IMR-90 (cell line): ENCODE data around the gene TMEM140. TPM values are rescaled to one million over a fixed set of nuclear protein-coding genes. Genes with fewer than 3 reads are reported as not detected.

Experiments
- ATAC-seq: fragments of 200-7000 bp; cut with Tn5 transposase; 2 replicates; pipeline ENCODE4 v1.9.1; 2020; ENCODE audit warnings: low read depth, mild to moderate bottlenecking, moderate library complexity
- BruUV-seq: library from RNA; stranded (reverse); fragments of 400-500 nt; replicated peaks from 2 replicates; lab custom pipeline; 2021; lab: Mats Ljungman, UMichigan
- CTCF ChIA-PET: fragments of 300-600 bp; formaldehyde crosslinking; extraction: SDS; loops from one replicate; lab custom pipeline; 2021; ENCODE audit warnings: antibody characterized with exemption; lab: Yijun Ruan, JAX
- POLR2A ChIA-PET: fragments of 300-600 bp; sonication (Branson Sonifier 250); formaldehyde crosslinking; loops from one replicate; lab custom pipeline; 2022; ENCODE audit warnings: antibody characterized with exemption; ENCODE audit not compliant: unreplicated experiment; lab: Charles Lee
- DNase-seq: peaks from one replicate; pipeline ENCODE4 v3.0.0; 2013
- H2AFZ ChIP-seq: replicated peaks from 2 replicates; pipeline ENCODE3; 2013; ENCODE audit warnings: low read length, mild to moderate bottlenecking; ENCODE audit not compliant: poor library complexity
- H2AK5ac ChIP-seq: 2 replicates; pipeline ENCODE4 v1.6.1; 2013; ENCODE audit warnings: low read depth, low read length, inconsistent platforms
- H2AK9ac ChIP-seq: replicated peaks from 2 replicates; pipeline ENCODE3; 2013; ENCODE audit warnings: mild to moderate bottlenecking, low read depth, low read length, moderate library complexity; ENCODE audit not compliant: poor library complexity
- H2BK120ac ChIP-seq: 2 replicates; pipeline ENCODE4 v1.6.1; 2013; ENCODE audit warnings: low read depth, low read length, inconsistent platforms
- H2BK15ac ChIP-seq: 3 replicates; pipeline ENCODE4 v1.6.1; 2013; ENCODE audit warnings: low read depth, low read length, inconsistent platforms
- H2BK20ac ChIP-seq: 2 replicates; pipeline ENCODE4 v1.6.1; 2013; ENCODE audit warnings: low read depth, mild to moderate bottlenecking, inconsistent platforms, low read length, moderate library complexity
- H2BK5ac ChIP-seq: 2 replicates; pipeline ENCODE4 v1.6.1; 2013; ENCODE audit warnings: mild to moderate bottlenecking, low read depth, low read length, inconsistent platforms; ENCODE audit not compliant: poor library complexity, severe bottlenecking
- H3K14ac ChIP-seq: replicated peaks from 2 replicates; pipeline ENCODE4 v1.6.1; 2013; ENCODE audit warnings: low read depth, low read length, inconsistent platforms
- H3K18ac ChIP-seq: 2 replicates; pipeline ENCODE4 v1.6.1; 2013; ENCODE audit warnings: low read depth, low read length, control low read depth
- H3K23ac ChIP-seq: 2 replicates; pipeline ENCODE4 v1.6.1; 2013; ENCODE audit warnings: low read depth, low read length, inconsistent platforms
- H3K27ac ChIP-seq: 2 replicates; pipeline ENCODE4 v1.5.1; 2013; ENCODE audit warnings: mild to moderate bottlenecking, control low read depth, low read length; ENCODE audit not compliant: insufficient read depth
- H3K27me3 ChIP-seq: 2 replicates; pipeline ENCODE4 v1.6.1; 2013; ENCODE audit warnings: low read length; ENCODE audit not compliant: control insufficient read depth, insufficient read depth
- H3K36me3 ChIP-seq: 2 replicates; pipeline ENCODE4 v1.6.1; 2013; ENCODE audit warnings: low read length, mixed read lengths; ENCODE audit not compliant: control insufficient read depth, insufficient read depth
- H3K4ac ChIP-seq: 2 replicates; pipeline ENCODE4 v1.6.1; 2013; ENCODE audit warnings: low read depth, low read length, inconsistent platforms
- H3K4me1 ChIP-seq: 2 replicates; pipeline ENCODE4 v1.6.1; 2013; ENCODE audit warnings: low read length, mixed read lengths; ENCODE audit not compliant: control insufficient read depth, insufficient read depth
- H3K4me2 ChIP-seq: 2 replicates; pipeline ENCODE4 v1.6.1; 2013; ENCODE audit warnings: low read depth, mild to moderate bottlenecking, control low read depth, low read length, moderate library complexity
- H3K4me3 ChIP-seq: 2 replicates; pipeline ENCODE4 v1.5.1; 2013; ENCODE audit warnings: low read depth, mild to moderate bottlenecking, control low read depth, low read length, moderate library complexity; ENCODE audit not compliant: insufficient read depth
- H3K56ac ChIP-seq: 2 replicates; pipeline ENCODE4 v1.6.1; 2013; ENCODE audit warnings: low read length, inconsistent platforms; ENCODE audit not compliant: insufficient read depth; ENCODE audit errors: extremely low read depth
- H3K79me1 ChIP-seq, 2 experiments: 2 replicates each; pipeline ENCODE4 v1.6.1; 2013; ENCODE audit warnings: low read length in 2 of 2, inconsistent platforms in 1 of 2, low read depth in 1 of 2
- H3K9ac ChIP-seq: 2 replicates; pipeline ENCODE4 v1.6.1; 2013; ENCODE audit warnings: low read depth, low read length, control low read depth
- H3K9me1 ChIP-seq: 2 replicates; pipeline ENCODE4 v1.6.1; 2013; ENCODE audit warnings: low read length, inconsistent platforms; ENCODE audit not compliant: insufficient read depth
- H3K9me3 ChIP-seq: 2 replicates; pipeline ENCODE4 v1.6.1; 2013; ENCODE audit warnings: low read length; ENCODE audit not compliant: control insufficient read depth, insufficient read depth
- H4K20me1 ChIP-seq: 2 replicates; pipeline ENCODE4 v1.6.1; 2013; ENCODE audit warnings: low read length, inconsistent platforms; ENCODE audit not compliant: insufficient read depth
- H4K5ac ChIP-seq: 2 replicates; pipeline ENCODE4 v1.6.1; 2013; ENCODE audit warnings: mild to moderate bottlenecking, low read depth, low read length, control low read depth
- H4K8ac ChIP-seq, 2 experiments: 2 replicates each; pipeline ENCODE4 v1.6.1; 2013; ENCODE audit warnings: low read depth in 2 of 2, low read length in 2 of 2, control low read depth in 1 of 2, inconsistent platforms in 1 of 2
- H4K91ac ChIP-seq: 2 replicates; pipeline ENCODE4 v1.6.1; 2013; ENCODE audit warnings: low read depth, low read length, inconsistent platforms; ENCODE audit not compliant: insufficient read depth
- BHLHE40 ChIP-seq: fragments of 150-350 bp; IDR thresholded peaks from 2 replicates; pipeline ENCODE4 v1.6.1; 2016; ENCODE audit warnings: mild to moderate bottlenecking, low read depth, low read length
- CEBPB ChIP-seq: IDR thresholded peaks from 2 replicates; pipeline ENCODE4 v1.6.1; 2012; ENCODE audit warnings: low read depth, low read length, improper control_type of control experiment
- CHD1 ChIP-seq: IDR thresholded peaks from 2 replicates; pipeline ENCODE4 v1.6.1; 2012; ENCODE audit warnings: low read depth, low read length, improper control_type of control experiment
- CTCF ChIP-seq: conservative IDR thresholded peaks from 2 replicates; pipeline ENCODE4 v1.5.1; 2012; ENCODE audit warnings: mild to moderate bottlenecking, low read depth, low read length, improper control_type of control experiment
- ELK1 ChIP-seq: fragments of 150-350 bp; IDR thresholded peaks from 2 replicates; pipeline ENCODE4 v1.6.1; 2016; ENCODE audit warnings: low read depth, mild to moderate bottlenecking, low read length, moderate library complexity, borderline replicate concordance
- FOS ChIP-seq: fragments of 150-350 bp; IDR thresholded peaks from 2 replicates; pipeline ENCODE4 v1.6.1; 2016; ENCODE audit warnings: low read depth, low read length
- MAFK ChIP-seq: IDR thresholded peaks from 2 replicates; pipeline ENCODE4 v1.6.1; 2012; ENCODE audit warnings: low read depth, low read length, improper control_type of control experiment
- MAZ ChIP-seq: IDR thresholded peaks from 2 replicates; pipeline ENCODE4 v1.6.1; 2012; ENCODE audit warnings: low read depth, mild to moderate bottlenecking, low read length, improper control_type of control experiment, moderate library complexity, borderline replicate concordance
- MXI1 ChIP-seq: IDR thresholded peaks from 2 replicates; pipeline ENCODE4 v1.6.1; 2012; ENCODE audit warnings: low read depth, mild to moderate bottlenecking, low read length, moderate library complexity, borderline replicate concordance
- NFE2L2 ChIP-seq: fragments of 150-350 bp; IDR thresholded peaks from 2 replicates; pipeline ENCODE4 v1.6.1; 2016; ENCODE audit warnings: low read depth, mild to moderate bottlenecking, low read length
- RAD21 ChIP-seq: IDR thresholded peaks from 2 replicates; pipeline ENCODE4 v1.6.1; 2012; ENCODE audit warnings: low read length, improper control_type of control experiment
- RFX5 ChIP-seq: IDR thresholded peaks from 2 replicates; pipeline ENCODE4 v1.8.0; 2012; ENCODE audit warnings: low read depth, mild to moderate bottlenecking, low read length, moderate library complexity
- SMC3 ChIP-seq: fragments of 150-350 bp; IDR thresholded peaks from 2 replicates; pipeline ENCODE4 v1.6.1; 2016; ENCODE audit warnings: low read depth, mild to moderate bottlenecking, antibody characterized with exemption, low read length, moderate library complexity
- USF2 ChIP-seq: fragments of 150-350 bp; IDR thresholded peaks from 2 replicates; pipeline ENCODE4 v1.6.1; 2017; ENCODE audit warnings: mild to moderate bottlenecking, antibody characterized with exemption, low read length, low read depth
- WGBS, 2 experiments: methylation state at CpG; one replicate each; pipeline versions ENCODE4 v1.1.5 to v1.1.7; 2013; ENCODE audit warnings: missing lambda C conversion rate in 2 of 2; ENCODE audit not compliant: insufficient read length in 1 of 2; ENCODE audit errors: extremely low coverage in 2 of 2; 5-methylcytosine and 5-hydroxymethylcytosine counted together
- dilution Hi-C: fragments of 300-500 bp; cut with HindIII; formaldehyde crosslinking; loops from one replicate; pipeline ENCODE4 v1.14.3; 2018; ENCODE audit warnings: low sequenced_read_pairs; ENCODE audit not compliant: unreplicated experiment
- in situ Hi-C: fragments of 300-500 bp; cut with MboI; formaldehyde crosslinking; loops from 3 replicates; pipeline ENCODE4 v1.14.3; 2019; ENCODE audit warnings: low sequenced_read_pairs, inconsistent platforms, mixed read lengths
- intact Hi-C: fragments of 100-400 bp; cut with micrococcal nuclease; formaldehyde crosslinking; loops from 2 replicates; pipeline ENCODE4 v1.10.0; 2022
- polyA plus RNA-seq, 3 experiments: library from polyadenylated mRNA; depleted of rRNA; stranded (reverse); fragments of >200 nt; gene quantifications; 2 replicates each; pipeline ENCODE4 v1.2.3, GENCODE V29; 2012; ENCODE audit warnings: low replicate concordance in 1 of 3
- total RNA-seq: library from RNA; depleted of rRNA; stranded (reverse); fragments of >200 nt; gene quantifications from 2 replicates; pipeline ENCODE4 v1.2.3, GENCODE V29; 2012

Gene TMEM140
- total and polyA plus RNA-seq, 2 of the 4 experiments (the other 2 are of a cell fraction): 0.24 to 0.72 TPM

GRCh38 chr7:135151132-135151531 lies 3.3 kb downstream of the TMEM140 start:
- POLR2A ChIA-PET: no interaction called here
- in situ Hi-C loops: no loop called here

More at GRCh38 chr7:135151132-135151531, 3.3 kb downstream of the TMEM140 start:
- H3K9ac ChIP-seq: no peak overlapping the region
- no peak overlapping the region for H4K5ac ChIP-seq
- peaks cover 4% of the 10 kb centered on the region; the same call in 1 of the 2 replicates for H3K4me1 ChIP-seq
- no peak for TF ChIP-seq NFE2L2
- no peak for TF ChIP-seq RFX5
- no peak for TF ChIP-seq MAZ
- no peak for TF ChIP-seq RAD21
- TF ChIP-seq USF2: no peak
- no peak for TF ChIP-seq FOS
- no peak for TF ChIP-seq BHLHE40
- no peak for TF ChIP-seq MXI1
- no peak for TF ChIP-seq CEBPB
- no peak for TF ChIP-seq CHD1
- TF ChIP-seq SMC3: no peak
- no peak for TF ChIP-seq MAFK
- TF ChIP-seq CTCF: no peak
- TF ChIP-seq ELK1: no peak
- no peak overlapping the region for H3K4me2 ChIP-seq
- H3K4me3 ChIP-seq: no peak overlapping the region
- H3K27me3 ChIP-seq: no peaks in the 10 kb centered on the region
- no peak overlapping the region for H3K56ac ChIP-seq
- 100% methylated on average over 2 of the region's 2 CpGs; no CpG with 5 or more reads in 1 of the 2 experiments for WGBS, 2 experiments
- no peak overlapping the region for H3K27ac ChIP-seq
- H4K8ac ChIP-seq: no peak overlapping the region
- H4K91ac ChIP-seq: no peak overlapping the region
- dilution Hi-C loops (no loop called here), intact Hi-C loops (no loop called here)
- no peak overlapping the region for H3K4ac ChIP-seq
- CTCF ChIA-PET: no interaction called here
- DNase-seq (no peak), ATAC-seq (no peak)
- BruUV-seq: no TSS peak
- no peak overlapping the region for H2AK5ac ChIP-seq
- no peak overlapping the region for H2BK15ac ChIP-seq
- no peaks in the 10 kb centered on the region; a peak in 1 of 4 replicates for H3K79me1 ChIP-seq
- H3K36me3 ChIP-seq: no peaks in the 10 kb centered on the region
- H2BK20ac ChIP-seq: no peak overlapping the region
- peaks cover 5% of the 10 kb centered on the region; the same call in 1 of the 2 replicates for H3K9me3 ChIP-seq
- no peaks in the 10 kb centered on the region for H4K20me1 ChIP-seq
- no peak overlapping the region for H3K18ac ChIP-seq
- H2BK5ac ChIP-seq: no peak overlapping the region
- H2AFZ ChIP-seq: no peak overlapping the region
- no peak overlapping the region for H2AK9ac ChIP-seq
- peaks cover 7% of the 10 kb centered on the region for H3K9me1 ChIP-seq
- H3K23ac ChIP-seq: no peak overlapping the region
- H3K14ac ChIP-seq: no peak overlapping the region
- no peak overlapping the region for H2BK120ac ChIP-seq
